Prostate gland (tissue), 2 donors: ENCODE data around the gene FYCO1. TPM values are rescaled to one million over a fixed set of nuclear protein-coding genes. Genes with fewer than 3 reads are reported as not detected.

ENCODE experiments used
- DNase-seq: peaks from one replicate; pipeline ENCODE4 v3.0.0-alpha.2; 2019; ENCODE audit warnings: low spot score
- H3K27ac ChIP-seq, 2 donors: fragments of 200-600 bp; sonication (generic); 2 replicates each; pipeline ENCODE4 v1.5.1; 2017 to 2019
- H3K27me3 ChIP-seq: fragments of 200-600 bp; sonication (generic); replicated peaks from 2 replicates; pipeline ENCODE4 v1.5.1; 2019; ENCODE audit not compliant: insufficient read depth
- H3K36me3 ChIP-seq, 2 donors: fragments of 200-600 bp; sonication (generic); 1 replicate in 1 of 2; 2 replicates in 1 of 2; pipeline versions ENCODE4 v1.5.1 to v1.8.1; 2017 to 2019
- H3K4me1 ChIP-seq: fragments of 200-600 bp; sonication (generic); replicated peaks from 2 replicates; pipeline ENCODE4 v1.5.1; 2019
- H3K4me3 ChIP-seq, 2 donors: fragments of 200-600 bp; sonication (generic); 2 replicates each; pipeline ENCODE4 v1.5.1; 2017 to 2019
- H3K9me3 ChIP-seq: fragments of 200-600 bp; sonication (generic); 2 replicates; pipeline ENCODE4 v1.5.1; 2017
- POLR2A ChIP-seq: fragments of 450-650 bp; IDR thresholded peaks from one replicate; pipeline ENCODE4 v1.6.1; 2016; ENCODE audit warnings: antibody characterized with exemption, mild to moderate bottlenecking
- POLR2AphosphoS5 ChIP-seq: sonication (generic); formaldehyde crosslinking; IDR thresholded peaks from one replicate; pipeline ENCODE4 v1.6.1; 2017; ENCODE audit warnings: antibody characterized with exemption
- WGBS: methylation state at CpG from one replicate; pipeline ENCODE4 v1.1.5; 2018; 5-methylcytosine and 5-hydroxymethylcytosine counted together
- intact Hi-C: fragments of 100-400 bp; cut with DNase I; formaldehyde crosslinking; loops from one replicate; pipeline ENCODE4 v1.14.2; 2022
- total RNA-seq, 2 donors: library from RNA; depleted of rRNA; stranded (reverse); fragments of >200 nt; gene quantifications; one replicate each; pipeline ENCODE4 v1.1.0, GENCODE V29; 2016
- TF ChIP-seq, protein P1 (sequence below), 4 experiments: fragments of 200-600 bp in 2 of 4; fragments of 450-650 bp in 2 of 4; sonication (generic) in 2 of 4; IDR thresholded peaks; 1 replicate in 3 of 4; 2 replicates in 1 of 4; pipeline ENCODE4 v1.5.1; 2016 to 2019; ENCODE audit warnings: antibody characterized with exemption in 4 of 4, mild to moderate bottlenecking in 2 of 4, moderate library complexity in 2 of 4

Gene FYCO1
- total RNA-seq, 2 donors from 2014 or later: 33.1 to 56.7 TPM

DNA sequence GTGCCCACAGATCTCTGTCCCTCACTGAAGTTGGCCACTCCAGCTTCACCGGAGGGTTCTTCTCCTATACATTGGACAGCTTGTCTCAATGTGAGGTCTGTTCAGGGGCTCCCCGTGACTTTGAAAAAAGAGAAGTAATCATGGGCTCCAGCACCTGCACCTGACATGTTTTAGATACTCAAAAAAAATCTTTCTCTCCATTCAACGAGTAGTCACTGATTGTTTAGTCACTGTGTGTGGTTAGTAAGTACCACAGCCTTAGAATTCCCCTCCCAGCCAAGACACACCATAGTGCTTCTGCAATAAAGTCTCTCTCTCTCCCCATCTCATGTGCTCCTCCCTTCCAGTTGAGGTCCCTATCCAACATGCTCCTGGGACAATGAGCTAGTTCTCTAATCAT lies 90.7 kb downstream of the FYCO1 start:
- no peak for DNase-seq

DNA sequence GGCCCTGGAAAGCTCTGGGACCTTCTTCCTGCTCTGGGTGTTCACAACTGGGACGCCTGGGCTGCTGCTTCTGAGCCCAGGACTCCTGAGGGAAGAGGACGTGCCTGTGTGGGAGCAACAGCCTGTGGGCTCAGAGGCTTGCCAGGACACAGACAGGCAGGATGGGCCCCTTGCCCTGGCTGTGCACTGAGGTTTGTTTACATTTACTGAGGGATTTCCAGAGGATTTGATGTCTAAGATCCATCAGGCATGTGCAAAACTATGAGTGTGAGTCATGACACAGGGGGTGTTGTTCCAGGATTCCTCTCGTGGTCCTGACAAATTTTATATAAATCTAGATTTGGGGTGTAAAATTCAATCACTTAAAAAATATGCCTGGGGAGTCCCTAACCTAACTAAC lies 98.7 kb downstream of the FYCO1 start:
- no peaks in the 10 kb centered on the region for H3K4me1 ChIP-seq
- TF ChIP-seq, protein P1, sequence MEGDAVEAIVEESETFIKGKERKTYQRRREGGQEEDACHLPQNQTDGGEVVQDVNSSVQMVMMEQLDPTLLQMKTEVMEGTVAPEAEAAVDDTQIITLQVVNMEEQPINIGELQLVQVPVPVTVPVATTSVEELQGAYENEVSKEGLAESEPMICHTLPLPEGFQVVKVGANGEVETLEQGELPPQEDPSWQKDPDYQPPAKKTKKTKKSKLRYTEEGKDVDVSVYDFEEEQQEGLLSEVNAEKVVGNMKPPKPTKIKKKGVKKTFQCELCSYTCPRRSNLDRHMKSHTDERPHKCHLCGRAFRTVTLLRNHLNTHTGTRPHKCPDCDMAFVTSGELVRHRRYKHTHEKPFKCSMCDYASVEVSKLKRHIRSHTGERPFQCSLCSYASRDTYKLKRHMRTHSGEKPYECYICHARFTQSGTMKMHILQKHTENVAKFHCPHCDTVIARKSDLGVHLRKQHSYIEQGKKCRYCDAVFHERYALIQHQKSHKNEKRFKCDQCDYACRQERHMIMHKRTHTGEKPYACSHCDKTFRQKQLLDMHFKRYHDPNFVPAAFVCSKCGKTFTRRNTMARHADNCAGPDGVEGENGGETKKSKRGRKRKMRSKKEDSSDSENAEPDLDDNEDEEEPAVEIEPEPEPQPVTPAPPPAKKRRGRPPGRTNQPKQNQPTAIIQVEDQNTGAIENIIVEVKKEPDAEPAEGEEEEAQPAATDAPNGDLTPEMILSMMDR (IDR thresholded peaks at IDR 0.05): no peak
- TF ChIP-seq POLR2AphosphoS5 (no peak), POLR2A (no peak)
- H3K27ac ChIP-seq: no peak overlapping the region
- no peaks in the 10 kb centered on the region for H3K9me3 ChIP-seq
- intact Hi-C loops: no loop called here
- H3K4me3 ChIP-seq: no peak overlapping the region
- DNase-seq: no peak
- 31% methylated on average over 3 of the region's 3 CpGs for WGBS
- H3K27me3 ChIP-seq: no peaks in the 10 kb centered on the region
- no peaks in the 10 kb centered on the region for H3K36me3 ChIP-seq

More for the DNA sequence above, 90.7 kb downstream of the FYCO1 start:
- H3K27ac ChIP-seq: no peak overlapping the region
- intact Hi-C loops: loop anchor here (5.0 kb wide), 1 partner anchor 143 kb away; no protein-coding TSS in a partner anchor
- H3K27me3 ChIP-seq: no peaks in the 10 kb centered on the region
- no peaks in the 10 kb centered on the region for H3K9me3 ChIP-seq
- 81% methylated on average over 3 of the region's 3 CpGs for WGBS
- no peak for TF ChIP-seq POLR2A
- no peak for TF ChIP-seq POLR2AphosphoS5
- TF ChIP-seq, protein P1 (IDR thresholded peaks at IDR 0.05): no peak
- H3K4me1 ChIP-seq: no peaks in the 10 kb centered on the region
- H3K36me3 ChIP-seq: no peaks in the 10 kb centered on the region
- no peak overlapping the region for H3K4me3 ChIP-seq

DNA sequence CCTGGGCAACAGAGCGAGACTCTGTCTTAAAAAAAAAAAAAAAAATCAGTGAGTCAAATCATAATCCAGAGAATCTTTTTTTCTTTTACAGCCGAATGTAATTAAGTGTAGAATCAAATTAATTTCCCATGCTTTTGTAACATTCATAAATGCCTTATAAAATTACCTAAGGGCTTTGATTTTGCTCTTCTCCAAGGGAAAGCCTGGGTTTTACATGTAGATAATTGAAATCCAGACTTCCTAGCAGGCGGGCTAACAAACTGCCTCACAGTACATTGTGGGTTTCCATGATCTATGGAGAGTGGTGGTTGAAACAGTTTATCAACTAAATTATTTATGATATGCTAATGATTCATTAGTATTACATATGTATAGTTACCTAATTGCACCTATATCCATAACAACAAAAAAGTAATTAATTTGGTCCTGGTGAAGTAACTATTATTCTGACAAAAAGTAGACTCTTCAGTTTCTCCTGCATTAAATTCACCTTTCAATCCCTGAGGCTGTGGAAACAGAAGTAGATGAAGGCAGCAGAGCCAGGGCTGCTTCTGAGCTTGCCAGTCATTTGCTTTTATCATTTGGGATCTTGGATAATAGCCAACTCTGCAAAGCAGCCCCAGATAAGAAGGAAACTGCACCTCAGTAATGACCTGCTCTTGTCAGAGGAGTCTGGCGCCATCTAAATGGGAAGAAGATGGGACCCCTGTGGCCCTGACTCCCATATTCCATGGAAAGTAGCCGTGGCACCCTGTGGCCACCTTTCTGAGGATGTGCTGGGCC lies 99.7 kb downstream of the FYCO1 start:
- H3K36me3 ChIP-seq: no peaks in the 10 kb centered on the region
- no peak overlapping the region for H3K27ac ChIP-seq
- H3K4me3 ChIP-seq: no peak overlapping the region
- TF ChIP-seq POLR2AphosphoS5: no peak
- TF ChIP-seq, protein P1 (IDR thresholded peaks at IDR 0.05): no peak
- no peak for TF ChIP-seq POLR2A
- no peak for DNase-seq
- no peaks in the 10 kb centered on the region for H3K4me1 ChIP-seq
- WGBS: 93% methylated on average over 5 of the region's 5 CpGs
- H3K27me3 ChIP-seq: no peaks in the 10 kb centered on the region
- H3K9me3 ChIP-seq: no peaks in the 10 kb centered on the region
- intact Hi-C loops: no loop called here

DNA sequence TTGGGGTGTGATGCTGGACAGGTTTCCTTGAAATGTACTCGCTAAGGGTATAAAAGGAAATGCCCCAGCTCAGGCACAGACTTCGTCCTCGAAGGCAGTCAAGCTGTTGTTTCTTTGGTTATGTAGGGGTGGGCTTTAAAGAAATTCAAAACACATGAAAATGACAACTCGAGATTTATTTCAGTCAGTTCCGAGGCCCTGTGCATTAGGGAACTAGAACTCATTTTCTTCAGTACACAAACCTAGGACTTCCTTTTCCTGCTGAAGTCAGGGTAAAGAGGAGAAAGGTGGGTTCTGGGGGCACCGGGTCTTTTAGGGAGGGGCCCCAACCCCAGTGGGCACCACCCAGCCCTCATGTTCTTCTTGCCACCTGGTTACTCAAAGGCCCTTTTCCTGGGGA lies 101.6 kb downstream of the FYCO1 start:
- TF ChIP-seq POLR2A: no peak
- no peak for TF ChIP-seq POLR2AphosphoS5
- TF ChIP-seq, protein P1 (IDR thresholded peaks at IDR 0.05): no peak
- Histone ChIP-seq H3K27ac (no peak overlapping the region), H3K27me3 (no peaks in the 10 kb centered on the region), H3K9me3 (no peaks in the 10 kb centered on the region), H3K36me3 (no peaks in the 10 kb centered on the region), H3K4me1 (no peaks in the 10 kb centered on the region), H3K4me3 (no peak overlapping the region)
- WGBS: 75% methylated on average over 6 of the region's 6 CpGs
- intact Hi-C loops: no loop called here
- DNase-seq: no peak

DNA sequence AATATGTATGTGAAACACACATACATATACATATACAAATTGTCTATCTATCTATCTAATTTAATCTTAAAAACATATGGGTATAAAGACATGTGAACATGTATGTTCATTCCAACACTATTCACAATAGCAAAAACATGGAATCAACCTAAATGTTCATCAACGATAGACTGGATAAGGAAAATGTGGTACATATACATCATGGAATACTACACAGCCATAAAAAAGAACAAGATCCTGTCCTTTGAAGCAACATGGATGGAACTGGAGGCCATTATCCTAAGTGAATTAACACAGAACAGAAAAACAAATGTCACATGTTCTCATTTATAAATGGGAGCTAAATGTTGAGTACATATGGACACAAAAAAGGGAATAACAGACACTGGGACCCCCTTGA lies 103.5 kb downstream of the FYCO1 start:
- Histone ChIP-seq H3K9me3 (no peaks in the 10 kb centered on the region), H3K4me1 (no peaks in the 10 kb centered on the region), H3K36me3 (no peaks in the 10 kb centered on the region), H3K27me3 (no peaks in the 10 kb centered on the region), H3K4me3 (no peak overlapping the region), H3K27ac (no peak overlapping the region)
- DNase-seq: no peak
- no peak for TF ChIP-seq POLR2AphosphoS5
- no peak for TF ChIP-seq POLR2A
- TF ChIP-seq, protein P1 (IDR thresholded peaks at IDR 0.05): no peak
- WGBS: 100% methylated on average over 1 of the region's 1 CpG
- intact Hi-C loops: no loop called here
